ENCODE data around the gene NCK1.

The NCK1 gene

DNA sequence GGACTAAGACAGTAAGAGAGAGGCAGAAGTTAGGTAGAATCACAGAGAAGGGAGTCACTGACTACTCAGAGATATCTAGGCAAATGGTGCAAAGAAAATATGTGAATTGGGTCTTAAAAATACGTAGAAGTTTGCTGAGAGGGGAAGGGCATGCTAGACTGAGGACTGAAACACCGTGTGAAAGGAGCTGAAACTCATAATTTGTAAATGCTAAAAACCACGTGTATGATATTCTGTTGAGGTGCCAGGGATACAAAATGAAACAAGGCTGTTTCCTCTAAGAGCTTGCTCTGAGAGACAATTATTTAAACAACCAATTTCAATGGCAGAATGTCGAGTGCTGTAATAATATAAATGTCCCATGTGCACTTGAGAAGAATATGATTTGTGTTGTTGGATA lies 47.2 kb downstream of the NCK1 start:
- no peak for DNase-seq

DNA sequence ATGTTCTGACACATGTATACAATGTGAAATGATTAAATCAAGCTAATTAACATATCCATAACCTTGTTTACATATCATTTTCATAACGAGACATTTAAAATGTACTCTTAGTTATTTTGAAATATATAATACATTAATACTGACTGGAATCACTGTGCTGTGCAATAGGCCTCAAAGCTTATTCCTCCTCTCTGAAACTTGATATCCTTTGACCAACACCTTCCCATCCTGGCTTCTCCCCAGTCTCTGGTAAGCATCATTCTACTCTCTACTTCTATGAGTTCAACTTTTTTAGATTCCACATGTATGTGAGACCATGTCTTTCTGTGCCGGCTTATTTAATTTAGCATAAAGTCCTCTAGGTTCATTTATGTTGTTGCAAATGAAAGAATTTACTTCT lies 48.7 kb downstream of the NCK1 start:
- no peak for DNase-seq

DNA sequence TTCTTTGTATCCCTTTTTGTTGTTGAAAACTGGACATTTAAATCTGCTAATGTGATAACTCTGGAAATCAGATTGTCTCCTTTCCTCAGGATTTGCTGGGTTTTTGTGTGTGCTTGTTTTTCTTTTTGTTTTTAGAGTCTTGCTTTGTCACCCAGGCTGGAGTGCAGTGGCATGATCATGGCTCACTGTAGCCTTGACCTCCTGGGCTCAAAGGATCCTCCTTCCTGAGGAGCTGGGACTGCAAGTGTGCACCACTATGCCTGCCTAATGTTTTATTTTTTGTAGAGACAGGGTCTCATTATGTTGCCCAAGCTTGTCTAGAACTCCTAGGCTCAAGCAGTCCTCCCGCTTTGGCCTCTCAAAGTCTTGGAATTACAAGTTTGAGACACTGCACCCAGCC lies 51.2 kb downstream of the NCK1 start:
- DNase-seq, result no peak

DNA sequence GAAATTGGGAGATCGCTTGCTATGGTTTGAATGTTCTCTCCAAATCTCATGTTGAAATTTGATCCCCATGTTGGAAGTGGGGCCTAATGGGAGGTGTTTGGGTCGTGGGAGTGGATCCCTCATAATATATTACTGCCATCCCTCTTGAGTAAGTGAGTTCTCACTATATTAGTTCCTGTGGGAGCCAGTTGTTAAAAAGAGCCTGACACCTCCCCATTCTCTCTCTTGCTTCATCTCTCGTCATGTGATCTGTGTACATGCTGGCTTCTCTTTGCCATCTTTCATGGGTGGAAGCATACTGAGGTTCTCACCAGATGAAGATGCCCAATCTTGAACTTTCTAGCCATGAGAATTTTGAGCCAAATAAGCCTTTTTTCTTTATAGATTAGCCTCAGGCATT lies 52.7 kb downstream of the NCK1 start:
- no peak for DNase-seq

DNA sequence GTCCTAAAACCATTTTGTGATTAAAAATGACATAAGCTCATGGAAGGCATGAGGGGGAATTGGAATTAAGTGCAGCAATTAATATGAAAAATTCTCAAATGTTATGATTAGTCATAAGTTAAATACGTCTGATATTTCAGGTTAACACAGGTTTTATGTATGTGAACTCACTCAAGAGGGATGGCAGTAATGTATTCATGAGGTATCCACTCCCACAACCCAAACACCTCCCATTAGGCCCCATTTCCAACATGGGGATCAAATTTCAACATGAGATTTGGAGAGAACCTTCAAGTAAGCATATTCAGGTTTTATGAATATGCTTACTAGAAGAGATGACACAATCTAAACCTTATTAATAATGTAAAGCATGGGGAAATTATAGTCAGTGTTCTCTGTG lies 54.2 kb downstream of the NCK1 start:
- DNase-seq, result no peak

DNA sequence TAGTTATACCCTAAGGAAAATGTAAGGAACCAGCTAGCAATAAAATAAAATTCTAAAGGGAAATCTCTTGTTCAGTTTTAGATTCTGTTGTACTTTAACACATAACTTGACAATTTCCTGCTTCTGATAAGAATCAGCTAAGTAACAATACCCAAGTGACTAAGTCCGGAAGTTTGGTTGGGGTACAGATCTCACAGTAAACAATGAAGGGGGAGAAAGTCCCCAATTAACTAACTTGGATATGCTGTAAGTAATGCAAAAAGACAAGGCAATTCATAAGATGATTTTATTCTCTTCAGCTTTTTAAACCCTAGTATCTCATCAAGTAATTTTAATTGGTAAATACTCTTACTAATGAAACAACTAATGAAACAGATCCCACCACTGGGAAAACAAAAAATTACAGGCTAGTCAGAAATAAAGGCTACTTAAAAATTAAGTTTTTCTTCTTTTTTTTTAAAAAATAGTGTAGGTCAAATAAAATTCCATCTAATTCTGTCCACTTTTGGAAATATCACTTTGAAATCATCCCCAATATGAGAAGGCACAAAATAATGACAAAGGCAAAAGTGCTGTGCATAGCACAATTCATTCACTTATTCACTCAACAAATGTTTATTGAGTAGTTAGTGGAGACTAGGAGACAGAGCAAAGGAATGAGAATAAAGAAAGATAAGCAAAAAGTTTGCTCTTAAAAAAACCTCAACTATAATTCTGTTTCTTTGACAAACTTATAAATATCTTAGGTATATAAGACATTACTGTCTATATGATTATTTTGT lies 58.0 kb downstream of the NCK1 start:
- DNase-seq, result peak; percentile 79

DNA sequence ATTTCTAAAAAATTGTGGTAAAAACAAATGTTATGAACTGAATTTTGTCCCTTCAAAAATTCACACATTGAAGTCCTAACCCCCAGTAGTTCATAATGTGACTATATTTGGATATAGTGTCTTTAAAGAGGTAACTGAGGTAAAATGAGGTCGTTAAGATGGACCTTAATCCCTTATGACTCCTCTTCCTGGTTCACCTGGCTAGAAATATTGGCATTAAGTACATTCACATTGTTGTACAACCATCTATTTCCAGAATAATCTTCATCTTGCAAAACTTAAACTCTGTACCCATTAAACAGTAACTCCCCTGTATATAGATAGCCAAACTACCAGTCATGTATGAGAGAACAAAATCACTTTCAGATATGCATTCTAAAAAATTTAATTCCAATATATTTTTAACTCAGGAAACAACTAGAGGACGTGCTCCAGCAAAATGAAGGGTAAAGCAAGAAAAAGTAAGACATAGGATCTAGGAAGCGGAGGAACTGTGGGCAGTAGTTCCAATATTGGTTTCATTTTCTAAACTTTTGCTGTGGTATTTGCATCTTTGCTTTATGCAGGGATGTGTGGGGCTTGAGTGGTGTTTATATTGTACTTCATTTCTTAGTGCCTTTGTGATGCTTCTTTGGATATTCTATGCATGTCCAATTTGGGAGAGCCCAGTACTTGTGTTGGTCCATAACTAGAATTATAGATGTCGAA lies 59.0 kb downstream of the NCK1 start:
- DNase-seq, result peak; percentile 38

DNA sequence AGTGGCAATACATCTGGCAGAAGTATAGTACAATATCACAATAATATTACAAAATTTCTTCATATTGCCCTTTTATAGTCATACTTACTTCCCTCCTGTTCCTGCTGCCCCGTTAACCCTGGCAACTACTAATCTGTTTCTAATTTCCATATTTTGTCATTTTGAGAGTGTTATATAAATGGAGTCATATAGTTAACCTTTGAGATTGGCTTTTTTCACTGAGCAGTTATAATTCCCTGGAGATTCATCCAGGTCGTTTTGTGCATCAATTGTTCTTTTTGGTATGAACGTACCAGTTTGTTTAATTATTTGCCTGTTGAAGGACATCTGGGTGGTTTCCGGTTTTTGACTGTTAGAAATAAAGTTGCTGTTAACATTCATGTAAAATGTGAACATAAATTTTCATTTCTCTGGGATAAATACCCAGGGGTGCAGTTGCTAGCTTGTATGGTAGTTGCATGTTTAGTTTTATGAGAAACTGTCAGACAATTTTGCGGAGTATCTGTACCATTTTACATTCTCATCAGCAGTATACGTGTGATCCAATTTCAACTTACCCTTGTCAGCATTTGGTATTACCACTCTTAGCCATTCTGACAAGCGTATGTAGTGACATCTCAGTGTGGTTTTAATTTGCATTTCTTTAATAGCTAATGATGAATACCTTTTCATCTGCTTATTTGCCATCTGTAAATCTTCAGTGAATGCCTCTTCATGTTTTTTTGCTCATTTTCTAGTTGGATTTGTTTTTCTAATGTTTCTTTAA lies 63.6 kb downstream of the NCK1 start:
- DNase-seq, result no peak

DNA sequence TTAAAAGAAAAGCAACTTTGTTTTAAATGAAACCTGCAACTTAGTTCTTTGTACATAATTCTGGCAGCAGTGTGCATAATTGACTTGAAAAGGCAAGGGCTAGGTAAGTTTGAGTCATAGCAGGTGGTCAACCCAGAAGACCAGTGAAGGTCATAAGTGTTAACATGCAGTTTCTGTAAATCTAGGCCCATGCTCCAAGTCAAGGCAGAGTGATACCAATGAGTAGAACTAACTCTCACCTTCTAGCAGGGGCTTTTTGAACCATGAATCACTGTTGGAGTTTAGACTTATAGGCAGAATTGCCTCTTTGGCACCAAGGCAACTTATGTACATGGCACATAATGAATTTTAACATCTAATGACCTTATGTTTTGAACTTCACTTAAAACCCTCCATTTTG lies 66.2 kb downstream of the NCK1 start:
- no peak for DNase-seq

DNA sequence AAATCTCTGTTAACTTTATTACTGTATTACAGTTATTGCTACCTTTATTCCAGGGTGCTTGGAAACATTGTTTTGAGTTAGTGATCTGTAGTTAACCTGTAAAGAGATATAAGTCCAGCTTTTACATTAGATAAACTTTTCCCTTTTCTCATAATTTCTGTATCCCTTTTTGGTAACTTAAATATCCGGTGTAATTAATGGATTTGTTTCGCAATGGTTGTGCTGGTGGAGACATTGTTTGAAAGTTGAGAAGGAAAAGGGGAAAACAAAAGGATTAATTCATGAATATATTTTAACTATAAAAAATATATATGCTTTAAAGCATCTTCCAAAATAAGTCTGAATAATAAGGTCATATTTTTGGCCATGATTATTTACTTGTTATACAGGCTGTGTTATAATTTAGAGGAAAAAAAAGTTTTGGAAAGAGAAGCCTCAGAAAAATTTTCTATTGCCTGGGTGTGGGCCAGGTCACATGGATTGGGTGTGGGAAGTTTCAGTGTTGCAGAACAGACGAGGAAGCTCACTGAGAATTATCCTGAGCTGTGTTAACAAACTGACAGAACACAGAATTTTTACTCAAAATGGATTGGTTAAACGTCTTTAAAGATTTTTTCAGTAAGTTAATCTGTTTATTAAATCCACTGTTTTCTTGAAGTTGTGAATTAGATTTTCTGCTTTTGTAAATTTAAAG lies 68.1 kb downstream of the NCK1 start:
- DNase-seq, result no peak

DNA sequence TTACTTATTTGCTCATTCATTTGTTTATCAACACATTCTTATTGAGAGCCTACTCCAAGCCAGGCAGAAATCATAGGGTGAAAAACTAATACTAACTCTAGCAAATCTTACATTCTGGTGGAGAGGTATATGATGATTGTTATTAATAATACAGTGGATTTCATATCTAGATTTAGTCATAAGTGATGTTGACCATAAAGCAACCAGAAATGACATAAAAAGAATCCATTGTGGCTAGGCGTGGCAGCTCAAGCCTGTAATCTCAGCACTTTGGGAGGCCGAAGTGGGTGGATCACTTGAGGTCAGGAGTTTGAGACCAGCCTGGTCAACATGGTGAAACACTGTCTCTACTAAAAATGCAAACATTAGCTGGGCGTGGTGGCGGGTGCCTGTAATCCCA lies 69.6 kb downstream of the NCK1 start:
- no peak for DNase-seq

DNA sequence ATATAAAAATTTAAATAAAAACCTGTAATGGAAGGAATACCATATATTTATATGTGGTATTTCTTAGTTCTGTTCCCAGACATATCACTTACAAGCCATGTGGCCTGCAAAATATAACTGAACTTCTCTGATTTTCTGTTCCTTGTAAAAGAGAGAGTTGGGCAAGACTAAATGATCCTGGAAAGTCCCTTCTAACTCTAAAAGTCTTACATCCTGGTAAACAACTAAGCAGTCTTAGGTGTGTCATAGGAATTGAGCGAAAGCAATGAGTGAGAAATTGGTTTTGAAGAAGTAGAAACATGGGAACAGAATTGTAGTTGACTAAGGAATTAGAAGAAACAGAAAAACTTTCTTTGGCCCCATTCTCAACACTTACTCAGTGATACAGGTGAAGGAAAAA lies 70.5 kb downstream of the NCK1 start:
- DNase-seq, result peak; percentile 9

DNA sequence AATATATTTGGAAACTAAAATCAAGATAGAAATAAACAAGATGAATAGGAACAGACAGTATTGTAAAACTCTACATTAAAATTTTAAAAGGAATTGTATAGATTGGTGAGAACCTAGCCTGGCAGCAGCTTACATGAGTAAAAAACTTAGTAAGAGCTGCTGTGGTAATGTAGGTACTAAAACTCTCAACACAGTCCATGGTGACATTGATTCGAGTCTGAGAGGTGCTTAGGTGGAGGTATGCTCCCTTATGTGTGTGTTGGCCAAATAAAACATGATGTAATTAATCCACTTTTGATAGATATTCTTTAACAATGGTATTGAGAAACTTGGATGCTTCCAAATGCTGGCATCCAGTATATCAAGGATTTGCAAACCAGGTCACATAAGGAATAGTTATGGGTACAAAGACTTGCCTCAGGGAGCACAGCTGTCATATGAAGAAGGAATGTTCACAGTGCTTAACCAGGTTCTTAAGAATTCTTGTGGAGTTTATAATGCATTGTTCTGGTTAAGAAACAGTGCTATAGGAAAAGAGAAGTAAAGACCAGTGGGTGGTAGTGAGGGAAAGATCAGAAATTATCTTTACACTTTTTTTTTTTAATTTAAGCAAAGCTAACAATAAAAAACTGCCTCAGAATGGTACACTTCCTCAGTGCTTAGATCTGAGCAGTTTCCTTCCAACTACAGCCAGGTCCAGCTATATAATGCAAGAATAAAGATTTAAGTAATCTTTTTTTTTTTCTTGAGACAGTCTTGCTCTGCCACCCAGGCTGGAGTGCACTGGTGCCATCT lies 71.2 kb downstream of the NCK1 start:
- DNase-seq, result no peak

DNA sequence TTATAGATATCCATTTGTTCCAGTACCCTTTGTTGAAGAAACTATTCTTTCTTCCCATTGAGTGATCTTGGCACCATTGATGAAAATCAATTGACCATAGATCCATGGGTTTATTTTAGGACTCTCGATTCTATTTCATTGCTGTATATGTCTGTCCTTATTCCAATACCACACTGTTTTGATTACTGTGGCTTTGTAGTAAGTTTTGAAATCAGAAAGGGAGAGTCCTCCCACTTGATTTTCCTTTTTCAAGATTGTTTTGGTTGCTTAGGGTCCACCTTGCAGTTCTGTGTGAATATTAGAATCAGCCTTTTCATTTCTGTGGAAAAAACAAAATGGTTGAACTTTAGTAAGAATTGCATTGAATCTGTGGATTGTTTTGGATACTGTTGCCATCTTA lies 75.2 kb downstream of the NCK1 start:
- no peak for DNase-seq

DNA sequence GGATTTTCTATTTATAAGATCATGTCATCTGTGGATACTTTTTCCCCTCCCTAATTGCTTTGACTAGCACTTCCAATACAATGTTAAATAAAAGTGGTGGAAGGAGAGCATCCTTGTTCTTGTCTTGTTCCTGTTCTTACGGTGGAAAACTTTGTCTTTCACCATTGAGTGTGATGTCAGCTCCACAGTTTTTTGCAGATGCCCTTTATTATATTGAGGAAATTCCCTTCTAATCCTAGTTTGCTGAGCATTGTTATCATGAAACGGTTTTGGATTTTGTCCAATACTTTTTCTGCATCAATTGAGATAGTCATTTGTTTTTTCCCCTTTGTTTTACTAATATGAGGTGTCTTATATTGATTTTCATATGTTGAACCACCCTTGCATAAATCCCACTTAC lies 75.8 kb downstream of the NCK1 start:
- no peak for DNase-seq

DNA sequence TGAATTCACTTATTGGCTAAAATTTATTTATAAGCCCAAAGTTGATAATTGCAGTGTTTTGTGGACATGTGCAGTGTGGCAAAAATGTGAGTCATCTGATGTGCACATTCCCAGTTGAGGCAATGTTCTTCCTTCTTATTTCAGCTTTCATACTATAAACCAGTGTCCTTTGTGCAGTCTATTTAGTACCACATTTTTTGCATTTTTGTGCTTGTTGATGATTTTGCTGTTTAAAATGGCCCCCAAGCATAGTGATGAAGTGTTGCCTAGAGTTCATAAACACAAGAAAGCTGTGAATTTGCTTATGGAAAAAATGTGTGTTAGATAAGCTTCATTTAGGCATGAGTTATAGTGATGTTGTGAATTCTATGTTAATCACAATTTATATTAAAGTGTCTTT lies 76.3 kb downstream of the NCK1 start:
- DNase-seq, result no peak

DNA sequence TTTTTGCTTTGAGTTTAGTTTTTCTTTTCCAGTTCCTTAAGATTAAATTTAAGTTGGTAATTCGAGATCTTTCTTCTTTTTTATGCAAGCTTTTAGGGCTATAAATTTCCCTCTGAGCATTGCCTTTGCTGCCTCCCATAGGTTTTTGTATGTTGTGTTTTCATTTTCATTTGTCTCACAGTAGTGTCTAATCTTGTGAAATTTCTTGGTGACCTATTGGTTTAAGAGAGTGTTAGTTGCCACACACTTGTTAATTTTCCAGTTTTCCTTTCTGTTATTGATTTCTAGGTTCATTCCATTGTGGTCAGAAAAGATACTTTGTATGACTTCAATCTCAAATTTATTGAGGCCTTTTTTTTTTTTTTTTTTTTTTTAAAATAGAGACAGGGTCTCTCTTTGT lies 77.5 kb downstream of the NCK1 start:
- DNase-seq, result peak; percentile 21

DNA sequence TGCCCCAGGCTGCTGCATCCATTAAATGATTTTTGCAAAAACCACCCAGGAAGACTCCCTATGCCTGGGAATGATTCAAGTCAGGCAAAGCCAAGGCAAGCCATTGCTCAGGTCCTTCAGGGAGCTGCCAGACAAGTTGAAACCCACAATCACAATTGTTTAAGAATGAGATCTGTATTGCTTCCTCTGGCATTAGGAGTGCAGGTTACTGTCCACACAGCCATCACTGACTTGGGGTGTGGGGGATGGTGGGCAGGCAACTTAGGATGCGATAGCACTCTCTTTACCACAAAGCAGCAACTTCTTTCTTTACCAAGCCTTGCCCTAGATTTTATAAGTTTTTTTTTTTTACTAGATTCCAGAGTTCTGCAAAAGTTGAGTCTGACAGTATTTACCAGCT lies 80.8 kb downstream of the NCK1 start:
- DNase-seq, result no peak

DNA sequence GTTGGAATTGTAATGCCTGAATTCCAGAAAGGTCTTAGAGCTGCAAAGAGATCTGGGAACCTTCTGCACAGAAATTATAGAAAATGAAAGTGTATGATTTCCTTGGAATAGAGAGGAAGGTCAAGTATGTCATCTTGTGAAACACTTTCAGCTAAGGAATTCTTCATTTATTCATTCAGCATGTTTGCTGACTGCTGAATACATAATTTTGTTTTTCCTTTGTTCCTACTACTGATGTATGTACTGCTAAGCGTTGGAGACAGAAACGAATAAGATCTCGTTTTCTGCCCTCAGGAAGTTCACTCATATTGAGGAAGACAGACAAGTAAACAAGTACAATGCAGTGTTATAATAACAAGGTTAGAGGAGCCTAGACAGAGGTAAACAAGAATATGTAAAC lies 81.4 kb downstream of the NCK1 start:
- no peak for DNase-seq

DNA sequence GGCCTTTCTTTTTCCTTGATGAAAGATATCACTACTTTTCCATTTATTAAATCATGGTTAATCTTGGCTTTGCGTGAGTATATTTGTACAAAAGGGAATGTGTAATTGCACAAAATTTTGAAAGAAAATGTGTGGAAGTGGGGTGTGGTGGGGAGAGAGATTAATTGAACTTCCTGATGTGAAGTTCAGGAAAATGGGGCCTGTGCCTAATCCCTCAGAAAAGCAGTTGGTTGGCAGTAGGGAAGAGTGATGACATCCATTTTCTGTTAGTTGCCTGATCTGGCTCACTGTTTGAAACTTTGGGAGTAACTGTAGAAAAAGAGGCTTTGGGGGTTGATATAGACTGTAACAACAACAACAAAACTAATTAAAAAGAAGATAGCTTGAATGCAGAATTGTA lies 85.0 kb downstream of the NCK1 start:
- DNase-seq, result no peak

DNA sequence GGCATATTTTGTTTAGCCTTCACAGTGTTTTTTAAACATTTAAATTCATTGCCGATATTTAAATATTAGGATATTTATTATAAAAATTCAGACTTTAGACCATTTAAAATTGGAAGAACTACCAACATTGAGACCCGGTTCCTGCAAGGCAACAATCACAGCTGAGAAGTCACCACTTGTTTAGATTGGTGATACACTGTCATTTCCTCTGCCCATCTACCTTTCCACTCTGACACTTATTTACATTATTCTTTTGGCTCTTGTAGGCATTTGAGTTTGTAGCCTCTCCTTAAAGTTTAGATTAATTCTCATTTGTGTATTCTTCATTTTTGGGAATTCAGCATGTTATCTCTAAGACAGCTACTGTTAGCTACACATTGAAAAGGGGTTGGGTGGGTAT lies 85.5 kb downstream of the NCK1 start:
- no peak for DNase-seq

DNA sequence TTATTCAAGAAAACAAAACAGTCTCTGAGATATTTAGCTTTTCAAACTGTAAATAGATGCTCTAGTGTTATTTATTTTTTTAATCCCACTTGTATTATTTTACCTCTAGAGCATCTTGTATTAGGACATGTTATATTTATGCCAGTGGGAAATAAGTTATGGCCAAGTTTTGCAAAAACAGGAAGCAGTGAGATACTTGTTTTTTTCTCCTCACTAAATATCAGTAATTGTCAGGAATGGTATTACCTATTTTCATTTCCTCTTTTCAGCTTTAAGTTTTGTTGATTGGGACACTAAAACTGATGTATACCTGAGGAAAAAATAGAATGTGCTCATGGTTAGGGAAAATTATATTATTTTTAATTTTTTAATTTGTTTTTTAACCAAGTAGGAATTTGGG lies 87.1 kb downstream of the NCK1 start:
- DNase-seq, result no peak

DNA sequence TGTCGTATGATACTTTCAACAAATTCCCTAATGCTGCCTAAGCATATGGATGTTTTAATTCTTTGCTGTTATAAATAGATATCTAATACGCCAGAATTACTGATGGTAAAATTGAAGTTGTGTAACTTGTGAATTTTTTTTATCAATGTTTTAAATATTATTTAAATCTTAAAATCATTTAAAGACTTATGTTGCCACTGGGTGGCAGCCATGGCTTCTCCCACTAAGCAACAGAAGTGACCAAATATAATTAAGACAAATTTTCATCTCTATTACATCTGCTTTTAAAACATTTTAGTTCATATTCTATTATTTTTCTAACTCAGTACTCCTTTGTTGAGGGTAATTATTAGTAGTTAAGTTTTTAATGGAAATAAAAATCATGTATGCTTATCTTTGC lies 87.7 kb downstream of the NCK1 start:
- DNase-seq, result no peak
